ENCODE measurements around the gene TMEM132E.

- TF ChIP-seq CTCF (IDR thresholded peaks at IDR 0.05), result no peak
- TF ChIP-seq POLR2A (IDR thresholded peaks at IDR 0.05), result no peak
Observed at GRCh38 chr17:34569591-34569990, 9.8 kb upstream of the TMEM132E start.

Measured in testis (tissue), 2 donors.